Uterus (tissue), 4 donors: ENCODE data around the gene ROPN1. TPM values are rescaled to one million over a fixed set of nuclear protein-coding genes. Genes with fewer than 3 reads are reported as not detected.
A peak's percentile ranks its signal among the peaks of the same experiment; 100 is the strongest.
"Not testable (repeated sequence)": the region's sequence is repeated elsewhere in the genome, so short reads cannot be mapped to it uniquely, and the experiment has no call there.

Source experiments
- DNase-seq, 2 donors: peaks; one replicate each; pipeline ENCODE4 v3.0.0-alpha.2; 2019 to 2020
- H3K27ac ChIP-seq, 2 donors: fragments of 200-600 bp; sonication (generic); 1 replicate in 1 of 2; 2 replicates in 1 of 2; pipeline ENCODE4 v1.5.1; 2016 to 2018
- H3K27me3 ChIP-seq, 2 donors: fragments of 200-600 bp; sonication (generic); one replicate each; pipeline ENCODE4 v1.5.1; 2018 to 2019; ENCODE audit warnings: control low read depth in 1 of 2
- H3K36me3 ChIP-seq, 2 donors: fragments of 200-600 bp; sonication (generic); one replicate each; pipeline ENCODE4 v1.5.1; 2019; ENCODE audit warnings: control low read depth in 1 of 2
- H3K4me1 ChIP-seq, 2 donors: fragments of 200-600 bp; sonication (generic); one replicate each; pipeline ENCODE4 v1.5.1; 2018 to 2019; ENCODE audit warnings: control low read depth in 1 of 2
- H3K4me3 ChIP-seq, 2 donors: fragments of 200-600 bp; sonication (generic); 1 replicate in 1 of 2; 2 replicates in 1 of 2; pipeline ENCODE4 v1.5.1; 2018 to 2019; ENCODE audit warnings: mild to moderate bottlenecking in 1 of 2
- H3K9me3 ChIP-seq, 2 donors: fragments of 200-600 bp; sonication (generic); one replicate each; pipeline ENCODE4 v1.5.1; 2019; ENCODE audit warnings: control low read depth in 1 of 2
- POLR2A ChIP-seq, 2 donors: fragments of 450-650 bp; IDR thresholded peaks; one replicate each; pipeline ENCODE4 v1.6.1; 2016; ENCODE audit warnings: antibody characterized with exemption in 2 of 2, mild to moderate bottlenecking in 1 of 2, moderate library complexity in 1 of 2
- intact Hi-C: fragments of 100-400 bp; cut with DNase I; formaldehyde crosslinking; loops from one replicate; pipeline ENCODE4 v1.15.1; 2023; ENCODE audit warnings: low total_unique reads
- total RNA-seq, 4 donors: library from RNA; depleted of rRNA in 3 of 4; stranded (reverse); fragments of >200 nt in 3 of 4; gene quantifications; one replicate each; pipeline versions ENCODE4 v1.1.0 to v1.2.4, GENCODE V29; 2014 to 2023
- TF ChIP-seq, protein P1 (sequence below), 4 experiments: fragments of 200-600 bp in 2 of 4; fragments of 450-650 bp in 2 of 4; sonication (generic) in 2 of 4; IDR thresholded peaks; one replicate each; pipeline ENCODE4 v1.5.1; 2016 to 2019; ENCODE audit warnings: antibody characterized with exemption in 4 of 4, mild to moderate bottlenecking in 2 of 4, moderate library complexity in 1 of 4
- donor health status: DM: yes; HTN: yes; CAD: no.

ROPN1 gene
- total RNA-seq, 4 donors from 2014 or later, result not detected

GRCh38 chr3:124014366-124014942, 22.5 kb upstream of the ROPN1 start:
- TF ChIP-seq POLR2A (IDR thresholded peaks at IDR 0.05), result no peak
- TF ChIP-seq, protein P1, sequence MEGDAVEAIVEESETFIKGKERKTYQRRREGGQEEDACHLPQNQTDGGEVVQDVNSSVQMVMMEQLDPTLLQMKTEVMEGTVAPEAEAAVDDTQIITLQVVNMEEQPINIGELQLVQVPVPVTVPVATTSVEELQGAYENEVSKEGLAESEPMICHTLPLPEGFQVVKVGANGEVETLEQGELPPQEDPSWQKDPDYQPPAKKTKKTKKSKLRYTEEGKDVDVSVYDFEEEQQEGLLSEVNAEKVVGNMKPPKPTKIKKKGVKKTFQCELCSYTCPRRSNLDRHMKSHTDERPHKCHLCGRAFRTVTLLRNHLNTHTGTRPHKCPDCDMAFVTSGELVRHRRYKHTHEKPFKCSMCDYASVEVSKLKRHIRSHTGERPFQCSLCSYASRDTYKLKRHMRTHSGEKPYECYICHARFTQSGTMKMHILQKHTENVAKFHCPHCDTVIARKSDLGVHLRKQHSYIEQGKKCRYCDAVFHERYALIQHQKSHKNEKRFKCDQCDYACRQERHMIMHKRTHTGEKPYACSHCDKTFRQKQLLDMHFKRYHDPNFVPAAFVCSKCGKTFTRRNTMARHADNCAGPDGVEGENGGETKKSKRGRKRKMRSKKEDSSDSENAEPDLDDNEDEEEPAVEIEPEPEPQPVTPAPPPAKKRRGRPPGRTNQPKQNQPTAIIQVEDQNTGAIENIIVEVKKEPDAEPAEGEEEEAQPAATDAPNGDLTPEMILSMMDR (IDR thresholded peaks at IDR 0.05), result no peak
- Histone ChIP-seq H3K27ac (no peak overlapping the region), H3K27me3 (no peaks in the 10 kb centered on the region), H3K4me3 (no peak overlapping the region), H3K36me3 (no peaks in the 10 kb centered on the region), H3K9me3 (no peaks in the 10 kb centered on the region), H3K4me1 (no peaks in the 10 kb centered on the region)
- peak; percentile 24 for DNase-seq
- intact Hi-C loops, result no loop called here

- intact Hi-C loops, DNase-seq: not testable (repeated sequence)
Observed at GRCh38 chr3:124008321-124008720, 16.4 kb upstream of the ROPN1 start.

GRCh38 chr3:124007186-124007585, 15.3 kb upstream of the ROPN1 start:
- H3K4me1 ChIP-seq, result no peaks in the 10 kb centered on the region

More at GRCh38 chr3:124008321-124008720, 16.4 kb upstream of the ROPN1 start:
- H3K27ac ChIP-seq, H3K4me3 ChIP-seq, H3K27me3 ChIP-seq, H3K36me3 ChIP-seq, H3K4me1 ChIP-seq, H3K9me3 ChIP-seq: not testable (repeated sequence)

DNA sequence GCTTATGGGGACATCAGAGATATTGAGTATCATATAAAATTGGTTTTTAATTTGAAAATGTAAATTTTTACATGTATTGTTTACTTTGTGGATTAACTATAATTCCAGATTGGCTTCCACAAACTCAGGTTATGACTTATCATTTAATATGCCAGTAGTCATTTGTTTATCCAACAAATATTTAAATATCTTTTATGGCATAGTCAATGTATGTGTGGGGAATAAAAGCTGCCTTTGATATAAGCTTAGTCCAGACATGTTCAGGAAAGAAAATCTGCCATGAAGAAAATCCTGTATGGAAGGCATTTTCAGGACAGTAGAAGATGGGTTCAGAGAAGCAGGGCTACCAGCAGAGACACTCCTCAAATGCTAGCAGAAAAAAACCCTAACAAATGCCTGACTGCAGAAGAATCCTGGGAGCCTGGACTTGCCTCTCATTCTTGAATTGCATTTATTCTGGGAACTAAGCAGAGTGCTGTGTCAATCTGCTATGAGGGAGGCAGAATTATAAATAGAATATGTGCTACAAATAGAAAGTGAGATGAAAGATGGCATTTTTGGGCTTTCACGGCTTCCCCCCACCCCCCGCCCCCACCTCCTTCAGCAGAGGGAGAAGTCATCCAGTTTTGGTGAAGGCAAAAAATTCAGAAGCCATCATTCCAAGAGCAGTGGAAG, 10.6 kb upstream of the ROPN1 start:
- H3K27me3 ChIP-seq, H3K27ac ChIP-seq, H3K4me1 ChIP-seq, H3K4me3 ChIP-seq, DNase-seq, H3K9me3 ChIP-seq, intact Hi-C loops, H3K36me3 ChIP-seq: not testable (repeated sequence)

More at GRCh38 chr3:124007186-124007585, 15.3 kb upstream of the ROPN1 start:
- intact Hi-C loops, result no loop called here
- TF ChIP-seq, protein P1 (IDR thresholded peaks at IDR 0.05), result no peak
- TF ChIP-seq POLR2A (IDR thresholded peaks at IDR 0.05), result no peak
- no peak for DNase-seq
- Histone ChIP-seq H3K4me3 (no peak overlapping the region), H3K27me3 (no peaks in the 10 kb centered on the region), H3K9me3 (no peaks in the 10 kb centered on the region), H3K36me3 (no peaks in the 10 kb centered on the region), H3K27ac (no peak overlapping the region)

DNA sequence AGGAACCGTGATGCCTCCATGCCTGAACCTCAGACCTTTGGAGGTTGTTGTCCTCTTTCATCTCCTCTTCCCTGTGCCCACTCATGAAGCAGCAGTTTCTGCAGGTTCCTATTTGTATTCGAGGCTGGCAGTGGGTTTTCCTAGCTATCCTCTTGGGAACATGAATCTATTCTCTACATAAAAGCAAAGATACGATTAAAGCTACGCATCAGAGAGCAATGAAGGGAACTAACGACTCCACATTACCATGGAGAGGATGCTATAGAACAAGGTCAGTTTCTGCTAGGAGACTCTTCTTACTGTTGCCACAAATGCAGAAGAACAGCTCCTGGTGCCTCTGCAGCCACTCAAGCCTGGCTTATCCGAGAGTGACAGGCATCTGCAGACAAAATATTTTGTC, 9.4 kb upstream of the ROPN1 start:
- DNase-seq, H3K9me3 ChIP-seq, H3K36me3 ChIP-seq, H3K4me3 ChIP-seq, intact Hi-C loops, H3K27ac ChIP-seq, H3K4me1 ChIP-seq, H3K27me3 ChIP-seq: not testable (repeated sequence)

DNA sequence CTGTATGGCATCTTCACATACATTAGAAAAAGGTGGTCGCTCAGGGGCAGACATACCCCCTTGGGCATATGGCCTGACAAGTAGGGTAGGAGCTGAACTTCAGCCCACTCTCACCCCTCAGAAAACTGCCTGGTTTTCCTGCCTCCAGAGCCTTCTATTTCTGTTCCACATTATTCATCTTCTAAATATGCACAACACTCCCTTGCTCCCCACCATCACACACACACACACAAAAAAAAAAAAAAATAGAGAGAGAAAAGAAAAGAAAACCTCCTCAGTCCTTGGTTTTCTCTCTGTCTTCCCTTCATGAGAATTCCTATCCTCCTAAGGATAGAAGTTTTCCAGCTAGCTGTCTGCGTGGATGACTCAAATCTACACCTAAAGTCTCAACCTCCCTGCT, 5.6 kb upstream of the ROPN1 start:
- no peaks in the 10 kb centered on the region for H3K36me3 ChIP-seq
- no peaks in the 10 kb centered on the region for H3K27me3 ChIP-seq
- no peak for DNase-seq
- H3K9me3 ChIP-seq, result no peaks in the 10 kb centered on the region
- no peak for TF ChIP-seq POLR2A (IDR thresholded peaks at IDR 0.05)
- TF ChIP-seq, protein P1 (IDR thresholded peaks at IDR 0.05), result no peak
- peak overlapping the region; percentile 69 to 78 for H3K27ac ChIP-seq
- H3K4me1 ChIP-seq, result no peaks in the 10 kb centered on the region
- intact Hi-C loops, result no loop called here
- H3K4me3 ChIP-seq, result no peak overlapping the region
